Gastroesophageal sphincter (tissue), 4 donors: ENCODE results near the gene POLK. TPM values are rescaled to one million over a fixed set of nuclear protein-coding genes. Genes with fewer than 3 reads are reported as not detected.

Source experiments
- ATAC-seq: fragments of 150-250 bp; one replicate; pipeline ENCODE4 v1.9.1; 2016; ENCODE audit warnings: mild to moderate bottlenecking, moderate library complexity
- H3K27ac ChIP-seq, 4 donors: fragments of 200-600 bp; sonication (generic) in 3 of 4; 1 replicate in 3 of 4; 2 replicates in 1 of 4; pipeline ENCODE4 v1.5.1; 2016 to 2019
- H3K27me3 ChIP-seq: fragments of 200-600 bp; sonication (generic); one replicate; pipeline ENCODE4 v1.5.1; 2019
- H3K36me3 ChIP-seq, 2 donors: fragments of 200-600 bp; sonication (generic); one replicate each; pipeline ENCODE4 v1.5.1; 2019; ENCODE audit warnings: control low read depth in 1 of 2
- H3K4me1 ChIP-seq, 3 donors: fragments of 200-600 bp; sonication (generic); 1 replicate in 2 of 3; 2 replicates in 1 of 3; pipeline ENCODE4 v1.5.1; 2016 to 2019; ENCODE audit warnings: control low read depth in 2 of 3
- H3K4me3 ChIP-seq, 2 donors: fragments of 200-600 bp; sonication (generic); one replicate each; pipeline ENCODE4 v1.5.1; 2019; ENCODE audit warnings: mild to moderate bottlenecking in 1 of 2, moderate library complexity in 1 of 2
- H3K9me3 ChIP-seq, 3 donors: fragments of 200-600 bp; sonication (generic); one replicate each; pipeline ENCODE4 v1.5.1; 2017 to 2019; ENCODE audit warnings: control low read depth in 2 of 3
- EP300 ChIP-seq: sonication (generic); formaldehyde crosslinking; IDR thresholded peaks from one replicate; pipeline ENCODE4 v1.6.1; 2017; ENCODE audit warnings: antibody characterized with exemption, mild to moderate bottlenecking
- POLR2A ChIP-seq, 2 donors: fragments of 450-650 bp; IDR thresholded peaks; one replicate each; pipeline ENCODE4 v1.6.1; 2017; ENCODE audit warnings: antibody characterized with exemption in 2 of 2, mild to moderate bottlenecking in 2 of 2, moderate library complexity in 1 of 2
- POLR2AphosphoS5 ChIP-seq: sonication (generic); formaldehyde crosslinking; IDR thresholded peaks from one replicate; pipeline ENCODE4 v1.6.1; 2017; ENCODE audit warnings: antibody characterized with exemption
- WGBS, 2 donors: methylation state at CpG; one replicate each; pipeline ENCODE4 v1.1.5; 2018; ENCODE audit warnings: low coverage in 1 of 2; 5-methylcytosine and 5-hydroxymethylcytosine counted together
- total RNA-seq, 4 donors: library from RNA; depleted of rRNA; stranded (reverse); fragments of >200 nt; gene quantifications; one replicate each; pipeline ENCODE4 v1.1.0, GENCODE V29; 2016
- TF ChIP-seq, protein P1 (sequence below), 4 experiments: fragments of 200-600 bp in 2 of 4; fragments of 450-650 bp in 2 of 4; sonication (generic) in 1 of 4; IDR thresholded peaks; one replicate each; pipeline ENCODE4 v1.5.1; 2017 to 2019; ENCODE audit warnings: antibody characterized with exemption in 4 of 4, mild to moderate bottlenecking in 2 of 4, moderate library complexity in 2 of 4

POLK gene
- total RNA-seq, 4 donors from 2014 or later: 34.7 to 64.4 (median 41.8) TPM

- 89 to 93% methylated on average over 3 of the region's 3 CpGs for WGBS, 2 donors
- ATAC-seq: no peak
- TF ChIP-seq POLR2AphosphoS5: no peak
- no peak for TF ChIP-seq POLR2A (IDR thresholded peaks at IDR 0.05)
- no peak for TF ChIP-seq EP300
- TF ChIP-seq, protein P1, sequence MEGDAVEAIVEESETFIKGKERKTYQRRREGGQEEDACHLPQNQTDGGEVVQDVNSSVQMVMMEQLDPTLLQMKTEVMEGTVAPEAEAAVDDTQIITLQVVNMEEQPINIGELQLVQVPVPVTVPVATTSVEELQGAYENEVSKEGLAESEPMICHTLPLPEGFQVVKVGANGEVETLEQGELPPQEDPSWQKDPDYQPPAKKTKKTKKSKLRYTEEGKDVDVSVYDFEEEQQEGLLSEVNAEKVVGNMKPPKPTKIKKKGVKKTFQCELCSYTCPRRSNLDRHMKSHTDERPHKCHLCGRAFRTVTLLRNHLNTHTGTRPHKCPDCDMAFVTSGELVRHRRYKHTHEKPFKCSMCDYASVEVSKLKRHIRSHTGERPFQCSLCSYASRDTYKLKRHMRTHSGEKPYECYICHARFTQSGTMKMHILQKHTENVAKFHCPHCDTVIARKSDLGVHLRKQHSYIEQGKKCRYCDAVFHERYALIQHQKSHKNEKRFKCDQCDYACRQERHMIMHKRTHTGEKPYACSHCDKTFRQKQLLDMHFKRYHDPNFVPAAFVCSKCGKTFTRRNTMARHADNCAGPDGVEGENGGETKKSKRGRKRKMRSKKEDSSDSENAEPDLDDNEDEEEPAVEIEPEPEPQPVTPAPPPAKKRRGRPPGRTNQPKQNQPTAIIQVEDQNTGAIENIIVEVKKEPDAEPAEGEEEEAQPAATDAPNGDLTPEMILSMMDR (IDR thresholded peaks at IDR 0.05): no peak
- H3K36me3 ChIP-seq: peaks cover 0 to 13% of the 10 kb centered on the region in 2 donors
- no peaks in the 10 kb centered on the region for H3K27me3 ChIP-seq
- H3K9me3 ChIP-seq: no peaks in the 10 kb centered on the region
- H3K4me3 ChIP-seq: no peak overlapping the region
- no peak overlapping the region for H3K27ac ChIP-seq
- H3K4me1 ChIP-seq: no peaks in the 10 kb centered on the region
Observed at GRCh38 chr5:75547812-75548211, 36.1 kb downstream of the POLK start.

DNA sequence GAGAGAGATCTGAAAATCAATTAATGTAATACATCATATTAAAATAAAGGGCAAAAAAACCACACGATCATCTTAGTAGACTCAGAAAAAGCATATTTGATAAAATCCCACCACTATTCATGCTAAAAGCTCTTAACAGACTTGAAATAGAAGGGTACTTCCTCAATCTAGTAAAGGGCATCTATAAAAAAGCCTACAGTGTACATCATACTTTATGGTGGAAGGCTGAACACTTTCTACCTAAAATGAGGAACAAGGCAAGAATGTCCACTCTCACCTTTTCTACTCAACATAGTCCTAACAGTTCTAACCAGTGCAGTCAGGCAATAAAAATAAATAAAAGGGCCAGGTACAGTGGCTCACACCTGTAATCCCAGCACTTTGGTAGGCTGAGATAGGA lies 38.9 kb downstream of the POLK start:
- Histone ChIP-seq H3K27ac (no peak overlapping the region), H3K9me3 (no peaks in the 10 kb centered on the region), H3K36me3 (peaks cover 0 to 30% of the 10 kb centered on the region in 2 donors), H3K4me1 (no peaks in the 10 kb centered on the region), H3K27me3 (no peaks in the 10 kb centered on the region), H3K4me3 (no peak overlapping the region)
- ATAC-seq: no peak
- no peak for TF ChIP-seq POLR2A (IDR thresholded peaks at IDR 0.05)
- TF ChIP-seq POLR2AphosphoS5: no peak
- TF ChIP-seq, protein P1 (IDR thresholded peaks at IDR 0.05): no peak
- TF ChIP-seq EP300: no peak
- 100% methylated on average over 1 of the region's 1 CpG for WGBS, 2 donors

GRCh38 chr5:75551471-75551870 lies 39.8 kb downstream of the POLK start:
- 84 to 92% methylated on average over 3 of the region's 3 CpGs for WGBS, 2 donors
- no peak for ATAC-seq
- TF ChIP-seq POLR2AphosphoS5 (no peak), POLR2A (IDR thresholded peaks at IDR 0.05) (no peak), EP300 (no peak)
- TF ChIP-seq, protein P1 (IDR thresholded peaks at IDR 0.05): no peak
- Histone ChIP-seq H3K9me3 (no peaks in the 10 kb centered on the region), H3K36me3 (peaks cover 0 to 37% of the 10 kb centered on the region in 2 donors), H3K27ac (no peak overlapping the region), H3K4me1 (no peaks in the 10 kb centered on the region), H3K27me3 (no peaks in the 10 kb centered on the region), H3K4me3 (no peak overlapping the region)

GRCh38 chr5:75552764-75553163 lies 41.1 kb downstream of the POLK start:
- Histone ChIP-seq H3K4me3 (no peak overlapping the region), H3K27me3 (no peaks in the 10 kb centered on the region), H3K4me1 (no peaks in the 10 kb centered on the region), H3K27ac (no peak overlapping the region), H3K9me3 (no peaks in the 10 kb centered on the region), H3K36me3 (peaks cover 0 to 50% of the 10 kb centered on the region in 2 donors)
- TF ChIP-seq POLR2AphosphoS5 (no peak), POLR2A (IDR thresholded peaks at IDR 0.05) (no peak), EP300 (no peak)
- TF ChIP-seq, protein P1 (IDR thresholded peaks at IDR 0.05): no peak
- ATAC-seq: no peak
- WGBS, 2 donors: 93 to 100% methylated on average over 2 of the region's 2 CpGs

DNA sequence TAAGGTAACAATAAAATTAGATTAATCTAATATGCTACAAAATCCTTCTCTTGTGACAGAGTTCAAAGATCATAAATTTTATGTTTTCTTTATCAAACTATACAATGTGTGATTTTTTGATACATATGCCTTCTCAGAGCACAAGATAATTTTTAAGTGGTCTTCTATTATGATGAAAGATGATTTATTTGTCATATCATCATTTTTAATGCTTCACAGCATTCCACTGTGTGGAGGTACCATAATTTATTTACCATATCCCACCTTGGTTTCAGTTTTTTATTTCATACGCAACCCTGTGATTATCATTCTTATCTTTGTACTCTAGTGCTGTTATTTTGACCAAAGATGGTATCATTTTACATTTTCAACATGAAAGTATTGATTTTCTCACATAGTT lies 41.7 kb downstream of the POLK start:
- no peaks in the 10 kb centered on the region for H3K4me1 ChIP-seq
- no peak overlapping the region for H3K27ac ChIP-seq
- H3K9me3 ChIP-seq: no peaks in the 10 kb centered on the region
- H3K27me3 ChIP-seq: no peaks in the 10 kb centered on the region
- WGBS, 2 donors: 81 to 89% methylated on average over 1 of the region's 1 CpG
- H3K4me3 ChIP-seq: no peak overlapping the region
- peaks cover 0 to 54% of the 10 kb centered on the region in 2 donors for H3K36me3 ChIP-seq
- ATAC-seq: no peak
- TF ChIP-seq EP300: no peak
- TF ChIP-seq POLR2AphosphoS5: no peak
- TF ChIP-seq POLR2A (IDR thresholded peaks at IDR 0.05): no peak
- TF ChIP-seq, protein P1 (IDR thresholded peaks at IDR 0.05): no peak
